GM10248 (cell line): ENCODE results near the gene STAT5A.
"Not testable (repeated sequence)": the region's sequence is repeated elsewhere in the genome, so short reads cannot be mapped to it uniquely, and the experiment has no call there.

ENCODE experiments used
- CTCF ChIA-PET: fragments of 300-600 bp; sonication (Branson Sonifier 250); formaldehyde crosslinking; extraction: SDS; loops from one replicate; lab custom pipeline; 2021; ENCODE audit warnings: antibody characterized with exemption; lab: Yijun Ruan, JAX
- POLR2A ChIA-PET: fragments of 350-650 bp; sonication (Branson Sonifier 250); formaldehyde crosslinking; extraction: SDS; loops from one replicate; lab custom pipeline; 2020; ENCODE audit warnings: antibody characterized with exemption; lab: Yijun Ruan, JAX
- DNase-seq: peaks from one replicate; pipeline ENCODE4 v3.0.0; 2012; ENCODE audit errors: extremely low spot score
- CTCF ChIP-seq: IDR thresholded peaks from 2 replicates; pipeline ENCODE4 v1.5.1; 2012; ENCODE audit warnings: mild to moderate bottlenecking, low read depth; ENCODE audit errors: extremely low read depth, missing control alignments, control extremely low read depth

Gene STAT5A

GRCh38 chr17:42304187-42305030 is 16.1 kb downstream of the STAT5A start:
- no peak for TF ChIP-seq CTCF
- CTCF ChIA-PET: interaction anchor here (0.8 to 4.1 kb wide), 4 partner anchors 7 to 14 kb away, joined by 3 to 28 read pairs (median 4); no protein-coding TSS in a partner anchor
- POLR2A ChIA-PET: interaction anchor here (0.5 to 0.6 kb wide), 2 partner anchors 12 to 300 kb away, joined by 3 read pairs; no protein-coding TSS in a partner anchor
- DNase-seq: no peak

DNA sequence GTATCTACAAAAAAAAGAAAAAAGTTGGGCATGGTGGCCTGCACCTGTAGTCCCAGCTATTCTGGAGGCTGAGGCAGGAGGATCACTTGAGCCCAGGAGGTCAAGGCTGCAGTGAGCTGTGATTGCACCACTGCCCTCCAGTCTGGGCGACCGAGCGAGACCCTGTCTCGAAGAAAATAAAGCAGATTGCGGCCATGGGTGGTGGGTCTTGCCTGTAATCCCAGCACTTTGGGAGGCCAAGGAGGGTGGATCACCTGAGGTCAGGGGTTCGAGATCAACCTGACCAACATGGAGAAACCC is 16.7 kb downstream of the STAT5A start:
- CTCF ChIA-PET: interaction anchor here (1.3 kb wide), 1 partner anchor 15 kb away, joined by 4 read pairs; no protein-coding TSS in a partner anchor
- DNase-seq, POLR2A ChIA-PET: not testable (repeated sequence)

- POLR2A ChIA-PET: interaction anchor here (1.0 kb wide), 1 partner anchor 84 kb away, joined by 3 read pairs; no protein-coding TSS in a partner anchor
- no peak for TF ChIP-seq CTCF
- CTCF ChIA-PET: interaction anchor here (1.3 kb wide), 1 partner anchor 16 kb away, joined by 4 read pairs; no protein-coding TSS in a partner anchor
- no peak for DNase-seq
Observed at GRCh38 chr17:42305543-42306384, 17.5 kb downstream of the STAT5A start.

DNA sequence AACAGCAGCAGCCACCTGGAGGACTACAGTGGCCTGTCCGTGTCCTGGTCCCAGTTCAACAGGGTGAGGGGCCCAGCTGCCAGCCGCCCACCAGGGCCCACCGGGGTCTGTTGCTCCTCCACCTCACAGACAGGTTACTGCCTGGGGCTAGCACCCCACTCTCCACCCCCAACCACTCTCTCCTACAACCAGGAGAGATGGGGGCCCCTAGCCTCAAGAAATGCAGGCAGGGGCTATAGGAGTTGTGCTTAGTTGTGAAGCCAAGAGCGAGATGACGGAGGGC is 18.0 kb downstream of the STAT5A start:
- TF ChIP-seq CTCF: no peak
- POLR2A ChIA-PET: interaction anchor here (1.0 kb wide), 1 partner anchor 84 kb away, joined by 3 read pairs; no protein-coding TSS in a partner anchor
- no peak for DNase-seq
- CTCF ChIA-PET: no interaction called here

DNA sequence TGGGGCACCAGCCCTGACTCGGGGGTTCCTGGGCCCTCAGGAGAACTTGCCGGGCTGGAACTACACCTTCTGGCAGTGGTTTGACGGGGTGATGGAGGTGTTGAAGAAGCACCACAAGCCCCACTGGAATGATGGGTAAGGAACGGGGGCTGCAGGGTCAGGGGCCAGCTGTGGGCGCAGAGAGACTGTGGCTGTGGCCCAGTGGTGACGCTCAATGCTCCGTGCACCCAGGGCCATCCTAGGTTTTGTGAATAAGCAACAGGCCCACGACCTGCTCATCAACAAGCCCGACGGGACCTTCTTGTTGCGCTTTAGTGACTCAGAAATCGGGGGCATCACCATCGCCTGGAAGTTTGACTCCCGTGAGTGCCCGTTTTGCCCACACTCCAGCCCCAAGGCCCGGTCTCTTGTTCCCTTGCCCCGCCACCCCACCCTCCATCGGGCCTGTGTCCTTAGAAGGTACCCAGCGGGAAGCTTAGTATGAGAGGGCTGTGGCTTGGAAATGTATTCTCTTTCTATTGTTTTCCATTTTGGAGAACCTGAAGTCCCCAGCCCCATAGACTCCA is 19.1 kb downstream of the STAT5A start:
- ChIA-PET POLR2A (no interaction called here), CTCF (interaction anchor here (1.5 to 31.0 kb wide), 2 partner anchors 95 to 210 kb away, joined by 3 to 890 read pairs; partner anchors contain the start of gene STAT3)
- no peak for TF ChIP-seq CTCF
- DNase-seq: no peak

DNA sequence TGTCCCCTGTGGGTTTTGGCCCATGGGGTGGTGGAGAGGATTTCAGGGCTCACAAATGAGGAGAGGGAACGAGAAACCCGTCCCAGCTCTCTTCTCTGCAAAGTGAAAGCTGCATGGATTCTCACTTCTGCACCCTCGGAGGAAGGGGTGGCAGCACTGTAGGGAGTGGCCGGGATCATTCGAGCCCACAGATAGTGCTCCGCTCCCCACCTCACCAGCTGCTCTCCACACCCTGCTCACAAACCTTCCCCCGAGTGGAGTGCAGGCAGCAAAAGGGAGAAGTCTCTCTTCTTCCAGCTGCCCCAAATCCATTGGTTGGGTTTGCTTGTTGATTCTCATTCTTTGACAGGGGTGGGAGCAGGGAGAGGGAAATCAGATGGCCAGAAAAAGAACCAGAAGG is 20.1 kb downstream of the STAT5A start:
- DNase-seq: no peak
- TF ChIP-seq CTCF: no peak
- ChIA-PET POLR2A (no interaction called here), CTCF (interaction anchor here (1.4 to 31.0 kb wide), 4 partner anchors 13 to 209 kb away, joined by 3 to 890 read pairs (median 44); partner anchors contain the start of gene STAT3)
